ENCODE results near the gene SLC39A8.

Gene SLC39A8

DNA sequence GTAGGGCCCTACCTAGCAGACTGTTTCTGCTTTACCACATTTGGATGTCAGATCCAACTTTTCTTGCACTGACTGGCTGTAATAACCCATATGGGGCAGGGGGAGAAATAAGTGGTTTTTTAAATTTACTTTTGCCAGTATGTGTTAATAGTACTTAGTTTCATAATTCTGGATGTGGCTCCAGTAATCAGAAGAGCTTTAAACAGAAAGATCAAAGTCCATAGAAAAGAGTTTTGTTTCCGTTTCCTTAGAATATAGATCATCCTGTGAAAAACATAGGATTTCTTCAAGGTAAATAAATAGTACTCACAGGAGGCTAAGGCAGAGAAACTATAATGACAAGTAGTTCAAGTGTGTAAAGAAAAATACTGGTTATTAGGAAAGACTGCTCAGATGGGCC is 85.6 kb downstream of the SLC39A8 start:
- WGBS (ENCODE audit: insufficient coverage): no CpG with 5 or more reads among the region's 1 CpG
- H3K9me3 ChIP-seq (ENCODE audit: control extremely low read depth in 1 of 5, control insufficient read depth in 4 of 5, insufficient read depth in 2 of 5, low read depth in 1 of 5, low read length in 4 of 5): no peaks in the 10 kb centered on the region

DNA sequence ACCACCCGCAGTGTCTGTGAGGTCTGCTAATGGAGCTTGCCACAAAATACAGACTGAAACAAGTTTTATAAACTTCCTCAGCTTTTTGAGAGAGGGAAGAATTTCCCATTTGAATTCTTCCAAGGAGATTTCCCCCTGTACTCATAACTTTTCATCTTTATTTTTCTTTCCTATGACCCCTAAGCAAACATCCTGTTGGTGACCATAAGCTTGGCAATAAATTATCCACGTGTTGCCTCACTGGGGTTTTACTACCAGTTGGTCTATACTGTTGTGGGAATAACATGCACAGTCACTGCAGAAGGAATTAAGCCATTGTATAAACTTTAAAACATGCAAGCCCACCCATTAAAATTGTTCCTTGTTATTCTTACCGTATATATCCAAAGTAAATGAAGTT is 86.2 kb downstream of the SLC39A8 start:
- Histone ChIP-seq H3K27ac (ENCODE audit: insufficient read depth in 1 of 2, low read depth in 1 of 2, low read length in 2 of 2, poor library complexity in 1 of 2, severe bottlenecking in 2 of 2) (no peak overlapping the region), H3K27me3 (replicated peaks in 2 of 5; ENCODE audit: control insufficient read depth in 4 of 5, insufficient read depth in 5 of 5, low read length in 4 of 5) (no peaks in the 10 kb centered on the region), H3K9me3 (ENCODE audit: control extremely low read depth in 1 of 5, control insufficient read depth in 4 of 5, insufficient read depth in 2 of 5, low read depth in 1 of 5, low read length in 4 of 5) (no peaks in the 10 kb centered on the region), H3K36me3 (ENCODE audit: control insufficient read depth in 4 of 4, insufficient read depth in 4 of 4, low read length in 3 of 4) (peaks cover 0 to 6% (median 4%) of the 10 kb centered on the region in 4 experiments), H3K4me1 (ENCODE audit: control extremely low read depth in 1 of 4, control insufficient read depth in 4 of 4, insufficient read depth in 4 of 4, low read length in 3 of 4) (peaks cover 0 to 4% (median 0%) of the 10 kb centered on the region in 4 experiments), H3K4me3 (ENCODE audit: control insufficient read depth in 1 of 7, extremely low read depth in 1 of 7, insufficient read depth in 4 of 7, low read depth in 2 of 7, low read length in 6 of 7) (no peak overlapping the region)
- 40% methylated on average over 2 of the region's 3 CpGs for WGBS (ENCODE audit: insufficient coverage)
- peak in 1 of 3 donors; percentile 7 for DNase-seq
- ChIA-PET POLR2A (no interaction called here), CTCF (interaction anchor here (1.4 kb wide), 1 partner anchor 911 kb away, joined by 3 read pairs; no protein-coding TSS in a partner anchor)

More for the DNA sequence above, 85.6 kb downstream of the SLC39A8 start:
- Histone ChIP-seq H3K27ac (ENCODE audit: insufficient read depth in 1 of 2, low read depth in 1 of 2, low read length in 2 of 2, poor library complexity in 1 of 2, severe bottlenecking in 2 of 2) (no peak overlapping the region), H3K27me3 (replicated peaks in 2 of 5; ENCODE audit: control insufficient read depth in 4 of 5, insufficient read depth in 5 of 5, low read length in 4 of 5) (no peaks in the 10 kb centered on the region), H3K36me3 (ENCODE audit: control insufficient read depth in 4 of 4, insufficient read depth in 4 of 4, low read length in 3 of 4) (peaks cover 0 to 6% (median 4%) of the 10 kb centered on the region in 4 experiments), H3K4me3 (ENCODE audit: control insufficient read depth in 1 of 7, extremely low read depth in 1 of 7, insufficient read depth in 4 of 7, low read depth in 2 of 7, low read length in 6 of 7) (no peak overlapping the region), H3K4me1 (ENCODE audit: control extremely low read depth in 1 of 4, control insufficient read depth in 4 of 4, insufficient read depth in 4 of 4, low read length in 3 of 4) (peaks cover 0 to 4% (median 0%) of the 10 kb centered on the region in 4 experiments)
- ChIA-PET POLR2A (no interaction called here), CTCF (interaction anchor here (1.4 kb wide), 1 partner anchor 911 kb away, joined by 3 read pairs; no protein-coding TSS in a partner anchor)
- no peak for DNase-seq

DNA sequence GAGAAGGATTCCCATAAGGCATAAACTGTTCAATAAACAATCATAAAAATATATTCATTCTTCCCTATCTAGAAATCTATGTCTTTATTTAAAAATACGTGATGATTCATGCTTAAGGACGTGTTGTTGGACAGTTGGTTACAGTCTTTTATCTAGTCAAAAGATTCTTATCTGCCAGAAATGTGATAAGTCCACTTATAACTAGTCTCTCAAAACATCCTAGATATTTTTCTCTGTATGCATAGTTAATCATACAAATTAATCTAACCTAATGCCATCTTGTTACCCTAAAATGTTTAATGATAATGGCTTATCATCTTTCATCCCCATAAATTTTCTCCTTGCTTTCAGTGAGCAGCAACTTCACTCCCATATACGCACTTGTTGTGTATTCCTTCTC is 89.0 kb downstream of the SLC39A8 start:
- H3K36me3 ChIP-seq (ENCODE audit: control insufficient read depth in 4 of 4, insufficient read depth in 4 of 4, low read length in 3 of 4): no peaks in the 10 kb centered on the region
- no peak for DNase-seq
- CTCF ChIA-PET: no interaction called here
- no peak overlapping the region for H3K27ac ChIP-seq (ENCODE audit: insufficient read depth in 1 of 2, low read depth in 1 of 2, low read length in 2 of 2, poor library complexity in 1 of 2, severe bottlenecking in 2 of 2)
- no CpG with 5 or more reads among the region's 3 CpGs for WGBS (ENCODE audit: insufficient coverage)
- no peaks in the 10 kb centered on the region for H3K9me3 ChIP-seq (ENCODE audit: control extremely low read depth in 1 of 5, control insufficient read depth in 4 of 5, insufficient read depth in 2 of 5, low read depth in 1 of 5, low read length in 4 of 5)
- peaks cover 0 to 4% (median 0%) of the 10 kb centered on the region in 4 experiments for H3K4me1 ChIP-seq (ENCODE audit: control extremely low read depth in 1 of 4, control insufficient read depth in 4 of 4, insufficient read depth in 4 of 4, low read length in 3 of 4)
- H3K4me3 ChIP-seq (ENCODE audit: control insufficient read depth in 1 of 7, extremely low read depth in 1 of 7, insufficient read depth in 4 of 7, low read depth in 2 of 7, low read length in 6 of 7): no peak overlapping the region
- no peaks in the 10 kb centered on the region for H3K27me3 ChIP-seq (replicated peaks in 2 of 5; ENCODE audit: control insufficient read depth in 4 of 5, insufficient read depth in 5 of 5, low read length in 4 of 5)
- POLR2A ChIA-PET: no interaction called here

DNA sequence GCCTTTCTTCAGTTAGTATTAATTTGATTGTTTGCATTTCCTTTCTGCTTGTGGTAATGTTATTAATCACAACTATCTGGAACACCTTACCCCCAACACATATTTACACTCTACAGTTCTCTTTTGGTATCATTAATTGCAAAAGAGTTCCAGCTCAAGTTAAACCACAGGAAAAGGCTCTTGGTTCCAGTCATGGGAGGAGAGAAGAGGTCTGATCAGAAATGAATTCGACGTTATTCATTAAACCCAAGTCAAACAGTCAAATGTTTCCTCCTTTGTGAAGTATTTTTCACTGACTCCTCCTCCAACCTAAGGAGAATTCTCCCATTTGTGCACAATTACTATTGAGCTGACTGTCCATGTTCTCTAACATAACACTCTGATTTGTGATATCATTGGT is 91.4 kb downstream of the SLC39A8 start:
- H3K27me3 ChIP-seq (replicated peaks in 2 of 5; ENCODE audit: control insufficient read depth in 4 of 5, insufficient read depth in 5 of 5, low read length in 4 of 5): no peaks in the 10 kb centered on the region
- WGBS (ENCODE audit: insufficient coverage): 42% methylated on average over 2 of the region's 2 CpGs
- no peak overlapping the region for H3K27ac ChIP-seq (ENCODE audit: insufficient read depth in 1 of 2, low read depth in 1 of 2, low read length in 2 of 2, poor library complexity in 1 of 2, severe bottlenecking in 2 of 2)
- no peak overlapping the region for H3K4me3 ChIP-seq (ENCODE audit: control insufficient read depth in 1 of 7, extremely low read depth in 1 of 7, insufficient read depth in 4 of 7, low read depth in 2 of 7, low read length in 6 of 7)
- CTCF ChIA-PET: no interaction called here
- POLR2A ChIA-PET: no interaction called here
- no peaks in the 10 kb centered on the region for H3K9me3 ChIP-seq (ENCODE audit: control extremely low read depth in 1 of 5, control insufficient read depth in 4 of 5, insufficient read depth in 2 of 5, low read depth in 1 of 5, low read length in 4 of 5)
- H3K36me3 ChIP-seq (ENCODE audit: control insufficient read depth in 4 of 4, insufficient read depth in 4 of 4, low read length in 3 of 4): no peaks in the 10 kb centered on the region
- H3K4me1 ChIP-seq (ENCODE audit: control extremely low read depth in 1 of 4, control insufficient read depth in 4 of 4, insufficient read depth in 4 of 4, low read length in 3 of 4): peaks cover 0 to under 1% (median 0%) of the 10 kb centered on the region in 4 experiments
- no peak for DNase-seq

DNA sequence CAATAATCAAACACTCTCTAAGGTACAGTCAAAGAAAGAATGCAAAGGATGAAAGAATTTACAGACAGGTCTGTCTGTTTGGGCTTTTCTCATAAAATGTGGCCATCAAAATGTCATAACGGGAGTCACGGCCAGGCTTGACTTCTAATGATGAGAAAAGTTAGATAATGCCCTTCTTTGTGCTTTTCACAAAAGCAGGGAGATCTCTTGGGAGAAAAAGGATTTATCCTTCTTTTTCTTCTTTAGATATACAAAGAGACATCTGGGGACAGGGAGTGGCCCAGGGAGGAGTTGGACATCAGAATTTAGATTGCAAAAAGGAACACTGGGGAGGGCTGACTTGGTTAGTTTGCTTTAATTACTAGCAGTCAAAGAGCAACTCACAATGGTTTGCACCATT is 93.1 kb downstream of the SLC39A8 start:
- ChIA-PET CTCF (no interaction called here), POLR2A (no interaction called here)
- Histone ChIP-seq H3K27me3 (replicated peaks in 2 of 5; ENCODE audit: control insufficient read depth in 4 of 5, insufficient read depth in 5 of 5, low read length in 4 of 5) (no peaks in the 10 kb centered on the region), H3K4me1 (ENCODE audit: control extremely low read depth in 1 of 4, control insufficient read depth in 4 of 4, insufficient read depth in 4 of 4, low read length in 3 of 4) (no peaks in the 10 kb centered on the region), H3K27ac (ENCODE audit: insufficient read depth in 1 of 2, low read depth in 1 of 2, low read length in 2 of 2, poor library complexity in 1 of 2, severe bottlenecking in 2 of 2) (no peak overlapping the region), H3K9me3 (ENCODE audit: control extremely low read depth in 1 of 5, control insufficient read depth in 4 of 5, insufficient read depth in 2 of 5, low read depth in 1 of 5, low read length in 4 of 5) (no peaks in the 10 kb centered on the region), H3K4me3 (ENCODE audit: control insufficient read depth in 1 of 7, extremely low read depth in 1 of 7, insufficient read depth in 4 of 7, low read depth in 2 of 7, low read length in 6 of 7) (no peak overlapping the region), H3K36me3 (ENCODE audit: control insufficient read depth in 4 of 4, insufficient read depth in 4 of 4, low read length in 3 of 4) (no peaks in the 10 kb centered on the region)
- DNase-seq: no peak
- 91% methylated on average over 2 of the region's 2 CpGs for WGBS (ENCODE audit: insufficient coverage)

DNA sequence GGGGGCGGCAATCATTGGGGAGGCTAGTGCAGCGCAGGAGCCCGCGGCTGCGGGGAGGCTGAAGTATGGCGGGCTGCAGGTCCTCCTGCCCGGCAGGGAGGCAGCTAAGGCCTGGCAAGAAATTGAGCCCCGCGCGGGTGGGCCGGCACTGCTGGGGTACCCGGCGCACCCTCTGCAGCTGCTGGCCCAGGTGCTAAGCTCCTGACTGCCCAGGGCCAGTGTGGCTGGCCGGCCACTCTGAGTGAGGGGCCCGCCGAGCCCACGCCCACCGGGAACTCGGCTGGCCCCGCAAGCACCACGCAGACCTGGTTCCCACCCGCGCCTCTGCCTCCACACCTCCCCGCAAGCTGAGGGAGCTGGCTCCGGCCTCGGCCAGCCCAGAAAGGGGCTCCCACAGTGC is 94.9 kb downstream of the SLC39A8 start:
- 89% methylated on average over 23 of the region's 26 CpGs for WGBS (ENCODE audit: insufficient coverage)
- Histone ChIP-seq H3K4me1 (ENCODE audit: control extremely low read depth in 1 of 4, control insufficient read depth in 4 of 4, insufficient read depth in 4 of 4, low read length in 3 of 4) (no peaks in the 10 kb centered on the region), H3K27ac (ENCODE audit: insufficient read depth in 1 of 2, low read depth in 1 of 2, low read length in 2 of 2, poor library complexity in 1 of 2, severe bottlenecking in 2 of 2) (no peak overlapping the region), H3K4me3 (ENCODE audit: control insufficient read depth in 1 of 7, extremely low read depth in 1 of 7, insufficient read depth in 4 of 7, low read depth in 2 of 7, low read length in 6 of 7) (no peak overlapping the region), H3K36me3 (ENCODE audit: control insufficient read depth in 4 of 4, insufficient read depth in 4 of 4, low read length in 3 of 4) (no peaks in the 10 kb centered on the region), H3K9me3 (ENCODE audit: control extremely low read depth in 1 of 5, control insufficient read depth in 4 of 5, insufficient read depth in 2 of 5, low read depth in 1 of 5, low read length in 4 of 5) (no peaks in the 10 kb centered on the region), H3K27me3 (replicated peaks in 2 of 5; ENCODE audit: control insufficient read depth in 4 of 5, insufficient read depth in 5 of 5, low read length in 4 of 5) (no peaks in the 10 kb centered on the region)
- POLR2A ChIA-PET: no interaction called here
- no peak for DNase-seq
- CTCF ChIA-PET: no interaction called here

DNA sequence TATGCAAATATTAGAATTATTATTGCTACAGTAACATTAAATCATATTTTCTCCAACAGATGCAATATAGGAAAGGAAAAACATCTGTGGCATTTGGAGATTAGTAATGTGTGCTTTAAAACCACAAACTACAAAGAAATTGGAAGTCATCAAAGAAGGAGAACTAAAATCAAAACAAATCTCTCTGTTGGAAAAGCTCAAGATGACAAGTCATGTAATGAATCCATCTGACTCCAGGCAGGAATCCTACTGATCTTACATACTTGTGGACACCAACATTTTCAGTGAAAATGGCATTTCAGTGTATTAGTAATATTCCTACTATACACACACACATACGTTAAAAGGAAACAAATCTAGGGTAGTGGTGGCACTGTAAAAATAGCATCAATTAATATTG is 98.2 kb downstream of the SLC39A8 start:
- ChIA-PET CTCF (interaction anchor here (1.2 kb wide), 1 partner anchor 14 kb away, joined by 3 read pairs; no protein-coding TSS in a partner anchor), POLR2A (no interaction called here)
- DNase-seq: no peak
- WGBS (ENCODE audit: insufficient coverage): no CpG with 5 or more reads among the region's 1 CpG
- Histone ChIP-seq H3K4me3 (ENCODE audit: control insufficient read depth in 1 of 7, extremely low read depth in 1 of 7, insufficient read depth in 4 of 7, low read depth in 2 of 7, low read length in 6 of 7) (no peak overlapping the region), H3K4me1 (ENCODE audit: control extremely low read depth in 1 of 4, control insufficient read depth in 4 of 4, insufficient read depth in 4 of 4, low read length in 3 of 4) (no peaks in the 10 kb centered on the region), H3K27ac (ENCODE audit: insufficient read depth in 1 of 2, low read depth in 1 of 2, low read length in 2 of 2, poor library complexity in 1 of 2, severe bottlenecking in 2 of 2) (no peak overlapping the region), H3K9me3 (ENCODE audit: control extremely low read depth in 1 of 5, control insufficient read depth in 4 of 5, insufficient read depth in 2 of 5, low read depth in 1 of 5, low read length in 4 of 5) (peaks cover 0 to 4% (median 0%) of the 10 kb centered on the region in 5 experiments), H3K27me3 (replicated peaks in 2 of 5; ENCODE audit: control insufficient read depth in 4 of 5, insufficient read depth in 5 of 5, low read length in 4 of 5) (no peaks in the 10 kb centered on the region), H3K36me3 (ENCODE audit: control insufficient read depth in 4 of 4, insufficient read depth in 4 of 4, low read length in 3 of 4) (no peaks in the 10 kb centered on the region)
